GM19397 (cell line): Measurements from ENCODE around the gene CAMK1D.

Experiments
- ATAC-seq: cut with Tn5 transposase; IDR thresholded peaks from one replicate; pipeline ENCODE4 v1.9.1; 2021; ENCODE audit warnings: mild to moderate bottlenecking, moderate library complexity; ENCODE audit not compliant: unreplicated experiment

CAMK1D gene

DNA sequence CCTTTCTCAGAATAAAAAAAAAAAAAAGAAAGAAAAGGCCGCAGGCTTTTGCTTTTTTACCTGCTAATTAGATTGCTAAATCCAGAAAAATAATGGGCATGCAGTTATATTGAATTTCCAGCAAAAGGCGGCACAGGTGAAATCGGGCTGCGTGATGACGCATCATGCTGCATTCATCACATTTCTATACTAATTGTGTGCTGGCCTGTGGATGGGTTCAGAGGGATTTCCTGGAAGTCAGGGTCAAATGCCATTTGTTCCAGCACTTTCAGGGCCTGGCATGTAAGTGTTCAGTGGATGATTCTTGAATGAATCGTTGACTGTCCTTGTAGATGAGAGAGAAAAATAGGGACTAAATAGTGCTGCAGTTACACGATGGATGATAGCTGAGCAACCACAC, 292.7 kb downstream of the CAMK1D start:
- ATAC-seq = no peak

DNA sequence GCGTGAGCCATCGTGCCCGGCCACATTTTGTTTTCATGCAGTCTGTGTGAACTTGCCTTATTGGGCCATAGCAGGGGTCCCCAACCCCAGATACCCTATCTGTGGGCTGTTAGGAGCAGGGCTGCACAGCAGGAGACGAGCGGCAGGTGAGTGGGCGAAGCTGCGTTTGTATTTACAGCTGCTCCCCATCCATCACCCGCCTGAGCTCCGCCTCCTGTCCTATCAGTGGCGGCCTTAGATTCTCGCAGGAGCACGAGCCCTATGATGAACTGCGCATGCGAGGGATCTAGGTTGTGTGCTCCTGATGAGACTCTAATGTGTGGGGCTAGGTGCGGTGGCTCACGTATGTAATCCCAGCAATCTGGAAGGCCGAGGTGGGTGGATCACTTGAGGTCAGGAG, 293.9 kb downstream of the CAMK1D start:
- no peak for ATAC-seq

DNA sequence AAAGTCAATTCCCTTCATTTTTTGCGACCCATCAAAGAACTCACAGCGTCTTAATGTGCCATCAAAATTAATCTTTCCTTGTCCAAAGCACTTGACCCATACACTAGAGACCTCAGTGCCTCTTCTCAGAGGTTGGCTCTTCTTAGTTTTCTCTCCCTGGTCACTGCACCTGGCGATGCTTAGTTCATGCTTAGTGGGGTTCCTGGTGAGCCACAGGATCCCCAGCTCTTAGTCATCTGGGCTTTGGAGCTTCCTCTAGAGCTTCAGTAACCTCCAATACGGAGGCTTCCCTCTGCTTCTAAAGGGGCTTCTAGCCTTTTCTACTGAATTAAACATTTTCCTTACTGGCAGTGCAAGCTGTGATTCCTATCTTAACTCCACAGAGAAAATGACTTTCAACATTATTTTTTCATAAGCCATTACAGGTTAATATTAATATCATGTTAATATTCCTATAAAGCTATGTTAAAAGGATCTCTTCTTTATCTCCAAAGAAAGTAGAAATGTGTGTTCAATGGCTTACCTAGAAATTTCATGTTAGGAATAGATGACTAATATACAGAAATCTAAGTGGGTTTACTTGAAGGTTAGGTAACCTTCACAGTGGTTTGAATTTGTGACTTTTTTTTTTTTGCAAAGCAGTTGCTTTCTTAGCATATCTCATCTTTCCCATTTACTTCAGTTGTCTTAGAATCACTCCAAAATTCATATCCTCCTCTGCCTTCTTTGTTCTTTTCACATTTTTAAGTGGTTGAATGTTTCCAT, 295.2 kb downstream of the CAMK1D start:
- no peak for ATAC-seq

DNA sequence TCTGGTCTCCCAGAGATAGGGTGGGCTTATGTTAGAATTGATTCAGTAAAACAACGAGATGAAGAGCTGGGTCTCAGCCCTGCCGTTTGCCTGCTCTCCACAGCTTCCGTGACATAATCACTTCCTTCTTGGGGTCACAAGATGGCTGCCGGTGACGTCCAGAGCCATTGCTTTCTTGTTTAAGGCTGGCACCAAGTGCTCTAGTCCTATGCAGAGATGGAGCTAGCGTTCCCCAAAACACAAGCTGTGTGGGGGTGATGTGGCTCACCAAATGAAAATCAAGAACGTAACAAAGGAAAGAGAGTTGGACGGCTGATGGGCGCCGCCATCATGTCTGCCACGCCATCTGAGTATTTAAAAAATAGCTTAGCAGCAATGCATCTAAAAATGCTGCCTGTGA, 296.1 kb downstream of the CAMK1D start:
- no peak for ATAC-seq

DNA sequence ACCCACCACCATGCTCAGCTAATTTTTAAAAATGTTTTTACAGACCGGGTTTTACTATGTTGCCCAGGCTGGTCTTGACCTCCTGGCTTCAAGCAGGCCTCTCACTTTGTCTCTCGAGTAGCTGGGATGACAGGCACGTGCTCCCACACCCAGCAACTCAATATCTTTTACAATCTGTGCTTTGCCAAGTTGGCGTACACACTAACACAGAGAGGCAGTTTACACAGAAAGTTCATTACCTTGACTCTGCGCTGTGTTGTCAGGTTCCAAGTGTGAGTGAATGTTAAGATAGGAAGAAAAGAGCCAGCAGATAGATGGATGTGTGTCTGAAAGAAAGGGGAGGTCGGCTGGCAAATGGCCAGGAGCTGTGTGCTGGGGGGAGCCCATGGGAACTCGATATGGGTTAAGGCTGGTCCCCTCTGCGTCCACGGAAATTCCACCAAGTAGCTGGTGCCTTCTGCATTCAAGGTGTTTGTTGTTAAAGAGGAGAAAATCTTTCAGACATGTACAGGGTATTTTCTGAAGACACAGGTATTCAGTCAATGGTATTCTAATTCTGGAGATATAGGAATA, 299.8 kb downstream of the CAMK1D start:
- no peak for ATAC-seq

DNA sequence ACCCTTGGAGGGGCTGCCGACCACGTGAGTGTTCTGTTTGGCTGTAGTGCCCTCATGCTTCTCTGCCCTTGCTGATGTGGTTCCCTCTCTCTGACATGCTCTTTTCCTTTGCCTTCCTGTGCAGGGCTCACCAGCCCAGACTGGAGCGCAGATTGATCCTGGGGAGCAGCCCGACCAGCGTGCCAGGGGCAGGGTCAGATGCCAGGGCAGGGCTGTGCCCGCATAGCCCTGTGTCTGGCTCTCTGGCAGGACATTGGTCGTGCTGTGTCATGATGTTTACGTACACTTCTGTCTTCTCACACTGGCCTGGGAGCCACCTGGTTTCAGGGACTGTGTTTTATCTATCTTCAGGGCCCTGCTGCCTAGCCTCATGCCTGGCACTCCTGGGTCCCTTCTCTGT, 300.8 kb downstream of the CAMK1D start:
- ATAC-seq = no peak

DNA sequence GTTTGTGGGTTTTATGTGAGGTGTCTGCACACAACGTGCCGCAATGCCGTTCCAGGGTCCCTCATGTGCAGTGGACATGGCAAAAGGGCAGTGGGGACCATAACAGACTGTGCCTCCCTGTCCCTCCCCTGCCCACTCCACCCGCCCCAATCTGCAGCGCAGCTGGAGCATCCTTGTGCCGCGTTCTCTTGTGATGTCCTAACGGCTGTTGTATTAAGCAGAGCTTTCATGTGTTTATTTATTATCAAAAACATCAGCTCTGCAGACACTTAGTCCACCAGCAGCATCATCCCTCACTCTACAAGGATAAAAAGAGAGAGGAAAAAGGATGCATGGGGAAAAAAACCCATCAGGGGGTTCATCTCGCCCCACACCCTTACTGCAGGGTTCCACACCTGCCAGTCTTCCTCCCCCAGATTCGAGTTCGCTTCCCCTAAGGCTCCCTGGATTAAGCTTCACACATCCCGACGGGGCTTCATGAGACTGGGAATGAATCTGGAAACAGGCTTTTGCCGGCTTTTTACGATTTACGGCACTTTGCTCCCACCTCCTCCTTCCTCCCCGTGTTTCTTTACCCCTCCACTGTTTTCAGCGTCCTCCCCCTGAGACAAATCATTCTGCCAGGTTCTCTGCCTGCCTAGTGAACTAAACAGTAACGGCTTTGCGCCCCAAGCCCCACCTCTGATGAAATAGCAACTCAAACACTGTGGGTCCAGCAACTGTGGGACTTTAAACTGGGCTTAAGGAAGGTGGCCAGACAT, 301.4 kb downstream of the CAMK1D start:
- ATAC-seq = no peak

DNA sequence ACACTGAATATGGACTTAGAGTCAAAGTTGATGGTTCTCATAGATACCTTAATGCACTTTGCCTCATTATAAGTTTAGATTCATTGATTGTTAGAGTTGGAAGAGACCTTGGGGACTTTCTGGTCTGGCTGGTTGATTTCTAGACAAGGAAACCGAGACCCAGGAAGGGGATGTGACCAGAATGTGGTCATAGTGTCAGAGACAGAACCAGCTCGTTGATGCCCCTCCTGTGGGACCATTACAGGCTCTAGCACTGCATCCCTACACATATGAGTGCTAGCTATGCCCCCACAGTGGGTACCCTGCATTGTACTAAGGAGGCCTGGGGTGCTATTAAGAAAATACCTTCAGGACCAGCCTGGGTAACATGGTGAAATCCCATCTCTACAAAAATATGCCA, 306.6 kb downstream of the CAMK1D start:
- ATAC-seq = no peak

DNA sequence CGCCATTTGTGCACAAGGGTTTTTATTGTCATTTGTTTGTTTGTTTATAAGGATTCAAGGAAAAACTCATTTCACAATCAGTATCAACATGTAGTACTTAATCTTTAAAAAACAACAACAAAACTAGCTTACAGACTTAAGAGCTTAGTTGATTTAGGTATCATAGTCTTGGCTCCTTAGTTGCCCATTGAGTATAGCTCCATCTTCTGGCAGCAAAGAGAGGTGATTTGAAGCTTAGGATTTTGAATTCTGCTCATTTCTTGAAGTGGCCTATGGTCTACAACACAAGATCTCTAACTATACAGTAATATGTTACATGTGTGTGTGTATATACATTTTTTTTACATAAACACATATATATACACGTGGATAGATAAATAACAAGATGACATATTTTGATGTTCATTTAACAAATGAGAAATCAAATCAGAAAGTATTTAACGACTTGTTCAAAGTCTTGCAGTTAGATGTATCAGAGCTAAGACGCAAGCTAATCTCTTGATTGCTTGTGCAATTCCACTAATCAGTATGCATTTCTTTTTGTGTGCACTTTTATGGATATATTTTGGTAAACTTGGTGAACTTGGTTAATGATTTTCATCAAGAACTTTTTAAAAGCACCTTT, 307.3 kb downstream of the CAMK1D start:
- ATAC-seq = no peak

DNA sequence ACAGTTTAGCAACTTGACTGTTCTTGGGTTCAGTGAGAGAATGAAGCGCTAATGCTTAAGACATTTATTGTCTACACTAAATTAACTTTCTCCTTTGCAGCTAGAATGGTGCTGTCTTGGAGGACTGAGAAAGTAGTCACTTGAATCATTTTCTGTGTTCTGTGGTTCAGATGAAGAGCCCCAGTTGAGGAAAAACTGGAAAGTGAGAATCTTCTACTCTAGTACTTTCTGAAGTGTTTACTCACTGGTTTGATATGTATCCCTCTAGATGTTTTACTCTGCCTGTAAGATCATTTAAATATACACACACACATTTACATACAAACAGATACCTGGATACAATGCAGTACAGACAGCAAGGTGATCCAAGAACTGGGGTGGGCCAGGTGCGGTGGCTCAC, 308.1 kb downstream of the CAMK1D start:
- no peak for ATAC-seq

DNA sequence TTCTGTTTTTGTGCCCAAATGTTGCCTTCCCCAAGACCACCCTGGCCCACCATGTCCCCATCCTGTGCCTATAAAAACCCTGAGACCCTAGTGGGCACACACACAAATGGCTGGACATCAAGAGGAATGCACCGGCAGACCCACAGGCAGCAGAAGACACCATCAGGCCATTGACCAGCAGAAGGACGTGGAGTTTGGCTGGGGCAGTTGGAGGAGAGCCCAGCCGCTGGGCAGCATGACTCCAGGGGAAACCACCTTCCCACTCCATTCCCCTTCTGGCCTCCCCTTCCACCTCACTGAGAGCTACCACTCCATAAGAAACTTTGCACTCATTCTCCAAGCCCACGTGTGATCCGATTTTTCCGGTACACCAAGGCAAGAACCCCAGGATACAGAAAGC, 309.2 kb downstream of the CAMK1D start:
- no peak for ATAC-seq

DNA sequence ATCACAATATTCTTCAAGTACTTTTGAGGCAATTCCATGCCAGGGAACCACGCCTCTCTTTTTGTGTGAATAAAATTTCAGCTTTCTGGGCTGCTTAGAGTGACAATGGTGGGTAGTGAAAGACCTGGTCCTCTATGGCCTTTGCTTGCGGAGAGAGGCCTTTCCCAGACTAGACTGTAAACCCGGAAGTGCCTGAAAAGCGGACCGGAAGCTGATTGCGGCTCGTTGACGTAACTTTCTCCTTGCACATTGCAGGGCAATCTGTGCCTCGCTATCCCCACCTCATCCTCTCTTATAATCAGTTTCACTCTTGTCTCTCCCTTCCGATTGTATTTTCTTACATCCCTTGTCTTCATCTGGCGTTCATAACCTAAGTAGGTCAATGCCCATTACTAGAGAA, 310.4 kb downstream of the CAMK1D start:
- ATAC-seq = no peak

DNA sequence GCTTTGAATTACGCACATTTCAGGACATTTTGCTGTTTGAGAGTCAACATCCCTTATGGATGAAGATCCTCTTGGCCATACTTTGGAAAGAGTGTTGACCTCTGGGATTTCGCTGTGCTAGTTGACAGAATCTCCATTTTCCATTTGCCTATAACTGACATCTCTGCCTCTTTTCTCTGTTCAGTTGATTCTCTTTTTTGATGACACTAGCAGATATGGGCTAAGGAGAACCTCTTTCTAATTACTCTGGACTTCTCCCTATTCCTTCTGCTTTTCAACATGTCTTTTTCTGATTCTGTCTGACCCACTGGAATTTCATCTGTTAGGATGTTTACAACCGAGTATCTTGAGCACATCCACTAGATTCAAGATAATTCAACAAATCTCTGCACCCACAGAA, 311.5 kb downstream of the CAMK1D start:
- ATAC-seq = no peak

DNA sequence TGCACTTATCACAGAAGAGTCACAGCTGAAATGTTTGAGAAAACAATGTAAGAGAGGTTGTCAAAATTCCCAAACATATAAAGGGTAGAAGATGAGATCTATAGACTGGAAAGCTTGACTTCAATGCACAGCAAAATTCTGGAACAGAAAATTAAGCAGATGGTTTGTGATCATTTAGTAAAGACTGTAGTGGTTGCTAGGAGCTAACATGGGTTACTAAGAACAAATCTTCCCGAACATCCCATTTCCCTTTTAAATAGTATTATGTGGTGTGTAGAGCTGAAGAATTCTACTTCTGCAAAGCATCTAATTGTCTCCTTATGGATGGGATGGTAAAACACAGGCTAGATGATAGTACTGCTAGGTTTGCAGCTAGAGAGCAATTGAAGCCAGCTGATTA, 312.3 kb downstream of the CAMK1D start:
- ATAC-seq = no peak

DNA sequence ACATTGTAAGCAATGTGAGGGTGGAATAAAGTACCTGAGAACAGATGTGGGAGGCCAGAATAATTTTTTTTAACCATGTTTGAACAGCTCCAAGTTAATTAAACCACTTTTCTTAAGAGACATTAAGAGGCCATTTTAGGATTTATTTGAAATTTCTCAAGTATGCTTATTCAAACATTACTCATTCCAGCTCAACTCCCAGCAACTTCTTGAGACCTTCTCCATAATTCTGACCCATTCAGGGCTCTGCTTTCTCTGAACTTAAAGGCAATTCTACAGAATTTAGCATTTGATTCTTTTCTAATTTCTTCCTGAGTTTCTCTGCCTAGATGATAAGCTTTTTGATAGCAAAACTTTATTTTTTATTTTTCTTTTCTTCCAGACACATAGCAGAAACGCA, 314.5 kb downstream of the CAMK1D start:
- ATAC-seq = no peak

DNA sequence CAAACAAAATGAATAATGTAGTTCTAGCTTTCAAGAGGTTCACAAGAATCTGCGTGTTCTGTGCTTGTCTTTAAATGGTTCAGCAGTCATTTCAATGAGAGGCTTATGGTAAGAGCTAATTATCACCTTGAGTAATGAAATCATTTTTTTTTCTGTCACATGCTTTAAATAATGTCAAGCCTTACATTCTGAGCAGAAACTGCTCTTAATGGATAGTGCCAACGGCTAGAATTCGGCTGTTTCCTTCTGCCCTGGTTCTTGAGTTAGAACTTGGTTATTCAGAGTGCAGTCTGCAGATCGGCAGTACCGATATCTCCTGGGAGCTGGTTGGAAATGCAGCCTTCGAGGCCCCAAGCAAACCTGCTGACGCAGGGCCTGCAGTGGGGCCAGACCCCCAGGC, 316.2 kb downstream of the CAMK1D start:
- ATAC-seq = no peak

DNA sequence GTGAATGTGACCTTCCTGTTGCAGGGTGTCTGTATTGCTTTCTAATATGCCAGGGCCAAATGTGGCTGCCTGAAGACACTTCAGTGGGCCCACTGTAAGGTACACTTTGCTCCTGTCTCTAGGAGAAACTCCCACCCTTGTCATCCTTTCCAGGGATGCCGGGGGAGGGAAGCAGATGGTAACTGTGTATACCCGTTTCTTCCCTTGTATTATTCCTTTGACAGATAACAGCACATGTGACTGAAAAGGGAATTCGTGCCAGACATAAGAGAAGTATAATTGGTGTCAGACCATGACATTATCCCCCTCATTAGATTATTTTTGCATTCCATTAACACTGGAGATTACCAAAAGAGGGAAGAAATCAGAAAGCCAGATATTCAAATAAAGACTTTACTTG, 317.7 kb downstream of the CAMK1D start:
- ATAC-seq = no peak

DNA sequence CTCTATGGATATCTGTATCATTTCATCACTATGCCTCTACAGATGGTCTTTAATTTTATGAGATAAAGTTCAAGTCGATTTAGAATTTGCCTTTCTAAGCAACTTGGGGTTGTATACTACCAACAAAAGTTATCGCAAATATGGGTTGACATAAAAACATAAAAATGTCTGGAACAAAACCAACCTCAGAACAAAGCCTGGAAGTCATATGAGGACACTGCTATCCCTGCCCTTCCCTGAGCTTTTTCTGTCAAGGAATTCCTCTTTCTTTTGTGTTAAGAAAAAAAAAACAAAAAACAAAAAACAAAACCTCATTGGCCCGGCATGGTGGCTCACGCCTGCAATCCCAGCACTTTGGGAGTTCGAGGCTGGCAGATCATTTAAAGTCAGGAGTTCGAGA, 319.3 kb downstream of the CAMK1D start:
- no peak for ATAC-seq

DNA sequence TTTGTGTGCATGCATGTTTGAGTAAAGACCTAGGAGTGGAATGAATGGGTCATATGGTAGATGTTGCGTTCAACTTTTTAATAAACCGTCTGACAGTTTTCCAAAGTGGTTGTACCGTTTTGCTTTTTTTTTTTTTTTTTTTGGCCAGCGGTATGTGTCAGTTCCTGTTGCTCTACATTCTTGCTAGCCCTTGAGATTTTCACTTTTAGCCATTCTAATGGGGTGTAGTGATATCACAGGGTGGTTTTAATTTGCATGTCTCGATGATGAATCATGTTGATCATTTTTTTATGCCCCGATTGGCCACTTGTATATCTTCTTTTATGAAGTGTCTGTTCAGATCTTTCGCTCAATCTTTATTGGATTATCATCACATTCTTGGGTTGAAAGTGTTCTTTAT, 320.7 kb downstream of the CAMK1D start:
- no peak for ATAC-seq

DNA sequence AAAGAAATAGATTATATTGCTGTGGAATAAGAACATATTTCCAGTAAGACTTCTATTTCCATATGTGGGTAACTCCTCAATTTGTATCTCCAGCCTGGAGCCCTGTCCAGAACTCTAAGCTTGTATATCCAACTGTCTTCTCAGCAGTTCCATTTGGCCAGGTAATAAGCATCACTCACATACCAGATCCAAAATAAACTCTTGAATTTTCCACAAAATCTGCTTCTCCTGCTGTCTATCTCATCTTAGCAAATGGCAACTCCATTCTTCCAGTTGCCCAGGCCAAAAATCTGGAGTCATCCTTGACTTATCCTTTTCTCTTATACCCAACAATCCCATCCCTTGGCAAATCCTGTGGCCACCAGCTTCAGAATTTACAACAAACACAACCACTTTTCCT, 325.8 kb downstream of the CAMK1D start:
- ATAC-seq = no peak

DNA sequence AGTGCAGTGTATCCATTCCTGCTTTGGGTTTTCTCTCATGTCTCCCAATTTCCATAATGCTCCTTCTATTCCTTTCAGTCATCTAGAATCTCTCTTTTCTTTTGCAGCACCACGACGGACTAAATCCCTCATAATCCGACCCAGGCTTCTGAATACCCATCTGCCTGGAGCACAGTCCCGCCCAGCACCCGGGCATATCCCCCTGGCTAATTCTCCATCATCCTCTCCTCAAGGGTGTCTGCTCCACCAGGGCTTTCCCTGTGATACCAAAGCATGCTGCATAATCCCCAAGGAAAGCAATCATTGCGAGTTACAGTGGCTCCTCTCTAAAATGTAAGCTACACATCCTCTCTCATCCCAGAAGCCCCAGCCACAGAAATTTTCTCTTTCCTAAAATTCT, 330.3 kb downstream of the CAMK1D start:
- no peak for ATAC-seq

DNA sequence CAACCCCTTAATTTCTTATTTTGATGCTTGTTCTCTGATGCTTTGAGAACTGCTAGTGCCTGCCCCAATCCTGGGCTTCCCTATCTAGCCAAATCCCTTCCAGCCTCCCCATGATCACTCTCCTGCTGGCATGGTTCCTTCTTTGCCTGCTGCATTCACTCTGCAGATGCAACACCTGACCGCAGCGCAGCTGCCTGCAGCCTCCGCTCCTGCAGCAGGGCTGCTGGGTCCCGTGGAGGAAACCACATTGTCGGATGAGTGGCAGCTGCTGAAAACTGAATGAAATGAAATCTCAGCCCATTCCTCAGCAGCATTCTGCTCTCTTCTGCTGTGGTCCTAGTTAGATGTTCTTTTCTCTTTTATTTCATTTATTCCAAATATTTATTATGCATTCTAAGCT, 331.9 kb downstream of the CAMK1D start:
- ATAC-seq = no peak
